ENCODE data around the gene CDH13.

The CDH13 gene

GRCh38 chr16:83095941-83096692 is 469.3 kb downstream of the CDH13 start:
- Histone ChIP-seq H2BK120ac (ENCODE audit: low read depth, low read length) (no peak overlapping the region), H3K23ac (ENCODE audit: low read length) (no peak overlapping the region), H3K79me1 (ENCODE audit: low read length) (no peaks in the 10 kb centered on the region), H3K56ac (ENCODE audit: low read length) (no peak overlapping the region), H4K5ac (ENCODE audit: low read length) (no peak overlapping the region), H3K4me2 (ENCODE audit: low read length) (no peak overlapping the region), H3K79me2 (ENCODE audit: control insufficient read depth, insufficient read depth, low read length) (no peaks in the 10 kb centered on the region), H3K4ac (ENCODE audit: low read depth, low read length) (no peak overlapping the region), H3K4me1 (ENCODE audit: control insufficient read depth, low read depth, low read length) (no peaks in the 10 kb centered on the region), H3K36me3 (ENCODE audit: control insufficient read depth, insufficient read depth, low read length) (no peaks in the 10 kb centered on the region), H3K9ac (ENCODE audit: low read length) (no peak overlapping the region), H3K27ac (ENCODE audit: low read depth, low read length) (no peak overlapping the region), H3K18ac (ENCODE audit: low read length) (no peak overlapping the region), H2BK5ac (ENCODE audit: low read length) (no peak overlapping the region), H2AK5ac (ENCODE audit: low read length) (no peak overlapping the region), H3K27me3 (ENCODE audit: insufficient read depth, low read length, poor library complexity) (no peaks in the 10 kb centered on the region), H4K8ac (ENCODE audit: low read depth, low read length) (no peak overlapping the region), H2BK15ac (replicated peaks; ENCODE audit: low read depth) (no peak overlapping the region), H3K4me3 (ENCODE audit: low read length) (no peak overlapping the region)
- WGBS (ENCODE audit: extremely low coverage, insufficient coverage, low lambda C conversion rate), result no CpG with 5 or more reads among the region's 10 CpGs
- DNase-seq, result no peak

GRCh38 chr16:83098536-83098935 is 471.8 kb downstream of the CDH13 start:
- H4K8ac ChIP-seq (ENCODE audit: low read depth, low read length), result no peak overlapping the region
- H3K4ac ChIP-seq (ENCODE audit: low read depth, low read length), result no peak overlapping the region
- no peak overlapping the region for H3K18ac ChIP-seq (ENCODE audit: low read length)
- H3K79me2 ChIP-seq (ENCODE audit: control insufficient read depth, insufficient read depth, low read length), result no peaks in the 10 kb centered on the region
- H2BK120ac ChIP-seq (ENCODE audit: low read depth, low read length), result no peak overlapping the region
- H3K9ac ChIP-seq (ENCODE audit: low read length), result no peak overlapping the region
- H4K5ac ChIP-seq (ENCODE audit: low read length), result no peak overlapping the region
- H2AK5ac ChIP-seq (ENCODE audit: low read length), result no peak overlapping the region
- no peak overlapping the region for H3K4me2 ChIP-seq (ENCODE audit: low read length)
- H3K79me1 ChIP-seq (ENCODE audit: low read length), result no peaks in the 10 kb centered on the region
- no peak overlapping the region for H3K27ac ChIP-seq (ENCODE audit: low read depth, low read length)
- no CpG with 5 or more reads among the region's 3 CpGs for WGBS (ENCODE audit: extremely low coverage, insufficient coverage, low lambda C conversion rate)
- no peak overlapping the region for H3K23ac ChIP-seq (ENCODE audit: low read length)
- no peak overlapping the region for H3K4me3 ChIP-seq (ENCODE audit: low read length)
- DNase-seq, result no peak
- H2BK5ac ChIP-seq (ENCODE audit: low read length), result no peak overlapping the region
- no peak overlapping the region for H2BK15ac ChIP-seq (replicated peaks; ENCODE audit: low read depth)
- no peak overlapping the region for H3K56ac ChIP-seq (ENCODE audit: low read length)
- no peaks in the 10 kb centered on the region for H3K36me3 ChIP-seq (ENCODE audit: control insufficient read depth, insufficient read depth, low read length)
- no peaks in the 10 kb centered on the region for H3K27me3 ChIP-seq (ENCODE audit: insufficient read depth, low read length, poor library complexity)
- no peaks in the 10 kb centered on the region for H3K4me1 ChIP-seq (ENCODE audit: control insufficient read depth, low read depth, low read length)

GRCh38 chr16:83100679-83101078 is 473.9 kb downstream of the CDH13 start:
- no peak overlapping the region for H4K8ac ChIP-seq (ENCODE audit: low read depth, low read length)
- no CpG with 5 or more reads among the region's 2 CpGs for WGBS (ENCODE audit: extremely low coverage, insufficient coverage, low lambda C conversion rate)

GRCh38 chr16:83102336-83102735 is 475.6 kb downstream of the CDH13 start:
- Histone ChIP-seq H3K4me1 (ENCODE audit: control insufficient read depth, low read depth, low read length) (no peaks in the 10 kb centered on the region), H4K5ac (ENCODE audit: low read length) (no peak overlapping the region), H2BK120ac (ENCODE audit: low read depth, low read length) (no peak overlapping the region), H3K4ac (ENCODE audit: low read depth, low read length) (no peak overlapping the region), H3K4me3 (ENCODE audit: low read length) (no peak overlapping the region), H3K4me2 (ENCODE audit: low read length) (no peak overlapping the region), H3K56ac (ENCODE audit: low read length) (no peak overlapping the region), H3K9ac (ENCODE audit: low read length) (no peak overlapping the region), H3K23ac (ENCODE audit: low read length) (no peak overlapping the region), H3K27me3 (ENCODE audit: insufficient read depth, low read length, poor library complexity) (no peaks in the 10 kb centered on the region), H3K27ac (ENCODE audit: low read depth, low read length) (no peak overlapping the region), H3K79me1 (ENCODE audit: low read length) (no peaks in the 10 kb centered on the region), H3K18ac (ENCODE audit: low read length) (no peak overlapping the region), H2BK15ac (replicated peaks; ENCODE audit: low read depth) (no peak overlapping the region), H2AK5ac (ENCODE audit: low read length) (no peak overlapping the region), H4K8ac (ENCODE audit: low read depth, low read length) (no peak overlapping the region), H2BK5ac (ENCODE audit: low read length) (no peak overlapping the region), H3K36me3 (ENCODE audit: control insufficient read depth, insufficient read depth, low read length) (no peaks in the 10 kb centered on the region), H3K79me2 (ENCODE audit: control insufficient read depth, insufficient read depth, low read length) (no peaks in the 10 kb centered on the region)
- DNase-seq, result no peak
- no CpG with 5 or more reads among the region's 6 CpGs for WGBS (ENCODE audit: extremely low coverage, insufficient coverage, low lambda C conversion rate)

More at GRCh38 chr16:83100679-83101078, 473.9 kb downstream of the CDH13 start:
- Histone ChIP-seq H3K27me3 (ENCODE audit: insufficient read depth, low read length, poor library complexity) (no peaks in the 10 kb centered on the region), H3K36me3 (ENCODE audit: control insufficient read depth, insufficient read depth, low read length) (no peaks in the 10 kb centered on the region), H3K4me2 (ENCODE audit: low read length) (no peak overlapping the region), H3K4ac (ENCODE audit: low read depth, low read length) (no peak overlapping the region), H3K4me3 (ENCODE audit: low read length) (no peak overlapping the region), H2BK15ac (replicated peaks; ENCODE audit: low read depth) (no peak overlapping the region), H3K79me1 (ENCODE audit: low read length) (no peaks in the 10 kb centered on the region), H3K4me1 (ENCODE audit: control insufficient read depth, low read depth, low read length) (no peaks in the 10 kb centered on the region), H3K9ac (ENCODE audit: low read length) (no peak overlapping the region), H3K18ac (ENCODE audit: low read length) (no peak overlapping the region), H2AK5ac (ENCODE audit: low read length) (no peak overlapping the region), H2BK5ac (ENCODE audit: low read length) (no peak overlapping the region), H4K5ac (ENCODE audit: low read length) (no peak overlapping the region), H3K23ac (ENCODE audit: low read length) (no peak overlapping the region), H3K56ac (ENCODE audit: low read length) (no peak overlapping the region), H3K79me2 (ENCODE audit: control insufficient read depth, insufficient read depth, low read length) (no peaks in the 10 kb centered on the region), H3K27ac (ENCODE audit: low read depth, low read length) (no peak overlapping the region), H2BK120ac (ENCODE audit: low read depth, low read length) (no peak overlapping the region)
- DNase-seq, result no peak

GRCh38 chr16:83105279-83106077 is 478.7 kb downstream of the CDH13 start:
- no peak overlapping the region for H2BK15ac ChIP-seq (replicated peaks; ENCODE audit: low read depth)
- no peaks in the 10 kb centered on the region for H3K4me1 ChIP-seq (ENCODE audit: control insufficient read depth, low read depth, low read length)
- no peak overlapping the region for H3K4me3 ChIP-seq (ENCODE audit: low read length)
- H3K23ac ChIP-seq (ENCODE audit: low read length), result no peak overlapping the region
- H4K5ac ChIP-seq (ENCODE audit: low read length), result no peak overlapping the region
- no peak overlapping the region for H2BK5ac ChIP-seq (ENCODE audit: low read length)
- H3K4ac ChIP-seq (ENCODE audit: low read depth, low read length), result no peak overlapping the region
- no peak overlapping the region for H2AK5ac ChIP-seq (ENCODE audit: low read length)
- DNase-seq, result no peak
- H3K4me2 ChIP-seq (ENCODE audit: low read length), result no peak overlapping the region
- no peaks in the 10 kb centered on the region for H3K79me2 ChIP-seq (ENCODE audit: control insufficient read depth, insufficient read depth, low read length)
- H3K27me3 ChIP-seq (ENCODE audit: insufficient read depth, low read length, poor library complexity), result no peaks in the 10 kb centered on the region
- H3K9ac ChIP-seq (ENCODE audit: low read length), result no peak overlapping the region
- no peak overlapping the region for H3K56ac ChIP-seq (ENCODE audit: low read length)
- H3K79me1 ChIP-seq (ENCODE audit: low read length), result no peaks in the 10 kb centered on the region
- no peaks in the 10 kb centered on the region for H3K36me3 ChIP-seq (ENCODE audit: control insufficient read depth, insufficient read depth, low read length)
- H3K27ac ChIP-seq (ENCODE audit: low read depth, low read length), result no peak overlapping the region
- H4K8ac ChIP-seq (ENCODE audit: low read depth, low read length), result no peak overlapping the region
- no peak overlapping the region for H3K18ac ChIP-seq (ENCODE audit: low read length)
- no peak overlapping the region for H2BK120ac ChIP-seq (ENCODE audit: low read depth, low read length)
- WGBS (ENCODE audit: extremely low coverage, insufficient coverage, low lambda C conversion rate), result no CpG with 5 or more reads among the region's 9 CpGs

All from mesendoderm (in vitro differentiated cells).